Large intestine (tissue), 3 donors: ENCODE results near the gene XRN1. TPM values are rescaled to one million over a fixed set of nuclear protein-coding genes. Genes with fewer than 3 reads are reported as not detected.

ENCODE experiments used
- DNase-seq, 2 donors: peaks; one replicate each; pipeline versions ENCODE4 v3.0.0 to v3.0.0-alpha.2; 2013
- H3K27ac ChIP-seq: one replicate; pipeline ENCODE4 v1.5.1; 2013; ENCODE audit warnings: low read length
- H3K27me3 ChIP-seq: 2 replicates; pipeline ENCODE4 v1.6.1; 2013; ENCODE audit warnings: low read length; ENCODE audit not compliant: control insufficient read depth, insufficient read depth
- H3K36me3 ChIP-seq: 2 replicates; pipeline ENCODE4 v1.6.1; 2013; ENCODE audit warnings: low read length; ENCODE audit not compliant: control insufficient read depth, insufficient read depth
- H3K4me1 ChIP-seq: one replicate; pipeline ENCODE4 v1.6.1; 2013; ENCODE audit warnings: low read length; ENCODE audit not compliant: control insufficient read depth, insufficient read depth
- H3K4me3 ChIP-seq: one replicate; pipeline ENCODE4 v1.5.1; 2013; ENCODE audit warnings: low read length
- H3K9me3 ChIP-seq: one replicate; pipeline ENCODE4 v1.6.1; 2013; ENCODE audit warnings: mild to moderate bottlenecking, low read depth, low read length, moderate library complexity; ENCODE audit not compliant: control insufficient read depth
- WGBS: methylation state at CpG from one replicate; pipeline ENCODE4 v1.1.5; 2013; ENCODE audit warnings: low lambda C conversion rate; ENCODE audit not compliant: insufficient coverage; 5-methylcytosine and 5-hydroxymethylcytosine counted together
- polyA plus RNA-seq: library from polyadenylated mRNA; unstranded; fragments of 120-200 nt; gene quantifications from one replicate; pipeline ENCODE4 v1.2.1, GENCODE V29; 2013

Gene XRN1
- polyA plus RNA-seq, 1 donor, result 36.5 TPM

GRCh38 chr3:142274908-142275307 lies 172.9 kb downstream of the XRN1 start:
- Histone ChIP-seq H3K27ac (no peak overlapping the region), H3K27me3 (no peaks in the 10 kb centered on the region), H3K36me3 (no peaks in the 10 kb centered on the region), H3K4me3 (no peak overlapping the region), H3K4me1 (no peaks in the 10 kb centered on the region), H3K9me3 (no peaks in the 10 kb centered on the region)
- WGBS, result no CpG with 5 or more reads among the region's 1 CpG
- no peak for DNase-seq

- Histone ChIP-seq H3K27me3 (no peaks in the 10 kb centered on the region), H3K36me3 (no peaks in the 10 kb centered on the region), H3K4me1 (no peaks in the 10 kb centered on the region), H3K27ac (no peak overlapping the region), H3K4me3 (no peak overlapping the region), H3K9me3 (no peaks in the 10 kb centered on the region)
- no peak for DNase-seq
Measured at GRCh38 chr3:142273501-142273900, 174.3 kb downstream of the XRN1 start.

- DNase-seq, result no peak
- no peak overlapping the region for H3K27ac ChIP-seq
- no peaks in the 10 kb centered on the region for H3K9me3 ChIP-seq
- H3K36me3 ChIP-seq, result no peaks in the 10 kb centered on the region
- H3K27me3 ChIP-seq, result no peaks in the 10 kb centered on the region
- H3K4me3 ChIP-seq, result no peak overlapping the region
- WGBS, result 94% methylated on average over 3 of the region's 8 CpGs
- H3K4me1 ChIP-seq, result no peaks in the 10 kb centered on the region
Measured at GRCh38 chr3:142272200-142272891, 175.5 kb downstream of the XRN1 start.

GRCh38 chr3:142270407-142270806 lies 177.4 kb downstream of the XRN1 start:
- H3K27me3 ChIP-seq, result no peaks in the 10 kb centered on the region
- no peaks in the 10 kb centered on the region for H3K4me1 ChIP-seq
- no peak overlapping the region for H3K4me3 ChIP-seq
- H3K36me3 ChIP-seq, result no peaks in the 10 kb centered on the region
- no peaks in the 10 kb centered on the region for H3K9me3 ChIP-seq
- WGBS, result 60% methylated on average over 1 of the region's 3 CpGs
- H3K27ac ChIP-seq, result no peak overlapping the region
- DNase-seq, result no peak

- WGBS, result no CpG with 5 or more reads among the region's 1 CpG
- no peaks in the 10 kb centered on the region for H3K9me3 ChIP-seq
- no peaks in the 10 kb centered on the region for H3K27me3 ChIP-seq
- H3K27ac ChIP-seq, result no peak overlapping the region
- H3K4me1 ChIP-seq, result no peaks in the 10 kb centered on the region
- no peak overlapping the region for H3K4me3 ChIP-seq
- no peak for DNase-seq
- no peaks in the 10 kb centered on the region for H3K36me3 ChIP-seq
Measured at GRCh38 chr3:142269767-142270166, 178.1 kb downstream of the XRN1 start.

GRCh38 chr3:142268426-142268825 lies 179.4 kb downstream of the XRN1 start:
- DNase-seq, result peak in 1 of 2 donors; percentile 33
- Histone ChIP-seq H3K9me3 (peaks cover 5% of the 10 kb centered on the region), H3K27me3 (no peaks in the 10 kb centered on the region), H3K27ac (no peak overlapping the region), H3K4me3 (no peak overlapping the region), H3K36me3 (no peaks in the 10 kb centered on the region), H3K4me1 (no peaks in the 10 kb centered on the region)
- 67% methylated on average over 2 of the region's 4 CpGs for WGBS

- Histone ChIP-seq H3K27ac (no peak overlapping the region), H3K4me3 (no peak overlapping the region), H3K9me3 (peaks cover 5% of the 10 kb centered on the region), H3K36me3 (no peaks in the 10 kb centered on the region), H3K4me1 (no peaks in the 10 kb centered on the region), H3K27me3 (no peaks in the 10 kb centered on the region)
- no peak for DNase-seq
- no CpG with 5 or more reads among the region's 2 CpGs for WGBS
Measured at GRCh38 chr3:142267269-142267668, 180.6 kb downstream of the XRN1 start.

GRCh38 chr3:142263112-142263511 lies 184.7 kb downstream of the XRN1 start:
- no peak overlapping the region for H3K4me3 ChIP-seq
- WGBS, result no CpG with 5 or more reads among the region's 2 CpGs
- H3K36me3 ChIP-seq, result no peaks in the 10 kb centered on the region
- peaks cover 5% of the 10 kb centered on the region for H3K9me3 ChIP-seq
- H3K27ac ChIP-seq, result no peak overlapping the region
- no peak for DNase-seq
- H3K4me1 ChIP-seq, result no peaks in the 10 kb centered on the region
- H3K27me3 ChIP-seq, result no peaks in the 10 kb centered on the region

- H3K27me3 ChIP-seq, result no peaks in the 10 kb centered on the region
- 93% methylated on average over 2 of the region's 3 CpGs for WGBS
- no peaks in the 10 kb centered on the region for H3K36me3 ChIP-seq
- peaks cover 9% of the 10 kb centered on the region for H3K9me3 ChIP-seq
- DNase-seq, result no peak
- no peaks in the 10 kb centered on the region for H3K4me1 ChIP-seq
- H3K4me3 ChIP-seq, result no peak overlapping the region
- H3K27ac ChIP-seq, result no peak overlapping the region
Measured at GRCh38 chr3:142259359-142259758, 188.5 kb downstream of the XRN1 start.

GRCh38 chr3:142256712-142257333 lies 191.0 kb downstream of the XRN1 start:
- peaks cover 7% of the 10 kb centered on the region for H3K9me3 ChIP-seq
- no peaks in the 10 kb centered on the region for H3K36me3 ChIP-seq
- 92% methylated on average over 2 of the region's 12 CpGs for WGBS
- no peaks in the 10 kb centered on the region for H3K4me1 ChIP-seq
- DNase-seq, result no peak
- no peak overlapping the region for H3K27ac ChIP-seq
- H3K4me3 ChIP-seq, result no peak overlapping the region
- no peaks in the 10 kb centered on the region for H3K27me3 ChIP-seq
